ENCODE data around the gene TEAD1. TPM values are rescaled to one million over a fixed set of nuclear protein-coding genes. Genes with fewer than 3 reads are reported as not detected.

TEAD1 gene
- total and polyA plus RNA-seq, 7 experiments from 2014 or later = 0.02 to 0.22 (median 0.07) TPM; not detected in 4

- Mint-ChIP-seq H3K4me3 (no peak overlapping the region), H3K4me1 (no peaks in the 10 kb centered on the region), H3K27me3 (peaks cover 0 to 24% (median 3%) of the 10 kb centered on the region in 5 donors), H3K36me3 (no peaks in the 10 kb centered on the region), H3K27ac (no peak overlapping the region), H3K9me3 (peaks cover 0 to 4% (median 0%) of the 10 kb centered on the region in 11 donors)
- no peaks in the 10 kb centered on the region for H3K27me3 ChIP-seq (ENCODE audit: control insufficient read depth in 2 of 2, insufficient read depth in 2 of 2, low read length in 2 of 2)
- no peaks in the 10 kb centered on the region for H3K4me1 ChIP-seq (ENCODE audit: control insufficient read depth in 2 of 2, insufficient read depth in 2 of 2, low read length in 2 of 2)
- H3K9me3 ChIP-seq (ENCODE audit: control insufficient read depth in 2 of 3, low read length in 3 of 3) = no peaks in the 10 kb centered on the region
- ATAC-seq = no peak
- no peaks in the 10 kb centered on the region for H3K36me3 ChIP-seq (ENCODE audit: control insufficient read depth in 2 of 3, insufficient read depth in 3 of 3, low read length in 3 of 3)
- H3K4me3 ChIP-seq (ENCODE audit: low read length) = no peak overlapping the region
- H3K27ac ChIP-seq (ENCODE audit: low read depth, low read length) = no peak overlapping the region
- ChIA-PET POLR2A (no interaction called here), CTCF (no interaction called here)
- DNase-seq = no peak
- intact Hi-C loops (cut with micrococcal nuclease) = no loop called here
Measured at GRCh38 chr11:12631651-12632050, 42.6 kb upstream of the TEAD1 start.

GRCh38 chr11:12634329-12634728 is 39.9 kb upstream of the TEAD1 start:
- H3K9me3 ChIP-seq (ENCODE audit: control insufficient read depth in 2 of 3, low read length in 3 of 3) = no peaks in the 10 kb centered on the region
- H3K27me3 Mint-ChIP-seq = peaks cover 0 to 24% (median 10%) of the 10 kb centered on the region in 5 donors
- H3K27me3 ChIP-seq (ENCODE audit: control insufficient read depth in 2 of 2, insufficient read depth in 2 of 2, low read length in 2 of 2) = no peaks in the 10 kb centered on the region
- H3K36me3 ChIP-seq (ENCODE audit: control insufficient read depth in 2 of 3, insufficient read depth in 3 of 3, low read length in 3 of 3) = no peaks in the 10 kb centered on the region
- H3K4me3 Mint-ChIP-seq = no peak overlapping the region
- no peak overlapping the region for H3K27ac Mint-ChIP-seq
- no peaks in the 10 kb centered on the region for H3K4me1 Mint-ChIP-seq
- no peaks in the 10 kb centered on the region for H3K36me3 Mint-ChIP-seq
- POLR2A ChIA-PET = no interaction called here
- CTCF ChIA-PET = no interaction called here
- no peak overlapping the region for H3K27ac ChIP-seq (ENCODE audit: low read depth, low read length)
- H3K4me1 ChIP-seq (ENCODE audit: control insufficient read depth in 2 of 2, insufficient read depth in 2 of 2, low read length in 2 of 2) = no peaks in the 10 kb centered on the region
- no peak for ATAC-seq
- intact Hi-C loops (cut with micrococcal nuclease) = no loop called here
- no peak overlapping the region for H3K4me3 ChIP-seq (ENCODE audit: low read length)
- H3K9me3 Mint-ChIP-seq = peaks cover 0 to 2% (median 0%) of the 10 kb centered on the region in 11 donors
- DNase-seq = no peak

GRCh38 chr11:12636871-12637410 is 37.3 kb upstream of the TEAD1 start:
- ChIA-PET CTCF (interaction anchor here (0.8 kb wide), 1 partner anchor 1693 kb away, joined by 3 read pairs; no protein-coding TSS in a partner anchor), POLR2A (interaction anchor here (0.7 kb wide), 1 partner anchor 15 kb away, joined by 3 read pairs; no protein-coding TSS in a partner anchor)
- H3K9me3 Mint-ChIP-seq = peaks cover 0 to 2% (median 0%) of the 10 kb centered on the region in 11 donors
- DNase-seq (no peak), ATAC-seq (no peak)
- H3K27ac Mint-ChIP-seq = no peak overlapping the region
- intact Hi-C loops (cut with micrococcal nuclease) = no loop called here
- peaks cover 0 to 10% (median 7%) of the 10 kb centered on the region in 5 donors for H3K27me3 Mint-ChIP-seq
- no peak overlapping the region for H3K27ac ChIP-seq (ENCODE audit: low read depth, low read length)
- H3K4me3 ChIP-seq (ENCODE audit: low read length) = no peak overlapping the region
- H3K36me3 ChIP-seq (ENCODE audit: control insufficient read depth in 2 of 3, insufficient read depth in 3 of 3, low read length in 3 of 3) = no peaks in the 10 kb centered on the region
- H3K4me1 ChIP-seq (ENCODE audit: control insufficient read depth in 2 of 2, insufficient read depth in 2 of 2, low read length in 2 of 2) = no peaks in the 10 kb centered on the region
- H3K4me1 Mint-ChIP-seq = peaks cover 0 to 4% (median 2%) of the 10 kb centered on the region in 7 donors
- no peak overlapping the region for H3K4me3 Mint-ChIP-seq
- H3K9me3 ChIP-seq (ENCODE audit: control insufficient read depth in 2 of 3, low read length in 3 of 3) = no peaks in the 10 kb centered on the region
- no peaks in the 10 kb centered on the region for H3K27me3 ChIP-seq (ENCODE audit: control insufficient read depth in 2 of 2, insufficient read depth in 2 of 2, low read length in 2 of 2)
- no peaks in the 10 kb centered on the region for H3K36me3 Mint-ChIP-seq

GRCh38 chr11:12639388-12639787 is 34.8 kb upstream of the TEAD1 start:
- Histone ChIP-seq H3K9me3 (ENCODE audit: control insufficient read depth in 2 of 3, low read length in 3 of 3) (no peaks in the 10 kb centered on the region), H3K27ac (ENCODE audit: low read depth, low read length) (no peak overlapping the region), H3K4me1 (ENCODE audit: control insufficient read depth in 2 of 2, insufficient read depth in 2 of 2, low read length in 2 of 2) (no peaks in the 10 kb centered on the region), H3K27me3 (ENCODE audit: control insufficient read depth in 2 of 2, insufficient read depth in 2 of 2, low read length in 2 of 2) (no peaks in the 10 kb centered on the region), H3K4me3 (ENCODE audit: low read length) (no peak overlapping the region), H3K36me3 (ENCODE audit: control insufficient read depth in 2 of 3, insufficient read depth in 3 of 3, low read length in 3 of 3) (no peaks in the 10 kb centered on the region)
- H3K27ac Mint-ChIP-seq = no peak overlapping the region
- ATAC-seq = no peak
- H3K9me3 Mint-ChIP-seq = peaks cover 0 to 2% (median 0%) of the 10 kb centered on the region in 11 donors
- peaks cover 0 to 17% (median 7%) of the 10 kb centered on the region in 5 donors for H3K27me3 Mint-ChIP-seq
- intact Hi-C loops (cut with micrococcal nuclease) = no loop called here
- H3K4me1 Mint-ChIP-seq = peaks cover 0 to 4% (median 3%) of the 10 kb centered on the region in 7 donors
- no peak for DNase-seq
- POLR2A ChIA-PET = no interaction called here
- H3K4me3 Mint-ChIP-seq = no peak overlapping the region
- no peaks in the 10 kb centered on the region for H3K36me3 Mint-ChIP-seq
- CTCF ChIA-PET = no interaction called here

- intact Hi-C loops (cut with micrococcal nuclease) = no loop called here
- Mint-ChIP-seq H3K27ac (peak overlapping the region in 1 of 9 donors; percentile 7), H3K4me3 (no peak overlapping the region), H3K36me3 (no peaks in the 10 kb centered on the region), H3K4me1 (peaks cover 0 to 4% (median 3%) of the 10 kb centered on the region in 7 donors), H3K27me3 (peaks cover 5 to 21% (median 9%) of the 10 kb centered on the region in 5 donors), H3K9me3 (peaks cover 0 to 2% (median 0%) of the 10 kb centered on the region in 11 donors)
- Histone ChIP-seq H3K27ac (ENCODE audit: low read depth, low read length) (no peak overlapping the region), H3K4me1 (ENCODE audit: control insufficient read depth in 2 of 2, insufficient read depth in 2 of 2, low read length in 2 of 2) (no peaks in the 10 kb centered on the region), H3K27me3 (ENCODE audit: control insufficient read depth in 2 of 2, insufficient read depth in 2 of 2, low read length in 2 of 2) (no peaks in the 10 kb centered on the region), H3K4me3 (ENCODE audit: low read length) (no peak overlapping the region), H3K9me3 (ENCODE audit: control insufficient read depth in 2 of 3, low read length in 3 of 3) (no peaks in the 10 kb centered on the region), H3K36me3 (ENCODE audit: control insufficient read depth in 2 of 3, insufficient read depth in 3 of 3, low read length in 3 of 3) (no peaks in the 10 kb centered on the region)
- ChIA-PET CTCF (no interaction called here), POLR2A (no interaction called here)
- ATAC-seq = no peak
- DNase-seq = no peak
Measured at GRCh38 chr11:12640355-12640754, 33.9 kb upstream of the TEAD1 start.

- CTCF ChIA-PET = interaction anchor here (0.6 kb wide), 1 partner anchor 12 kb away, joined by 5 read pairs; no protein-coding TSS in a partner anchor
Measured at GRCh38 chr11:12640926-12641849, 33.0 kb upstream of the TEAD1 start.

More at GRCh38 chr11:12640926-12641849, 33.0 kb upstream of the TEAD1 start:
- Mint-ChIP-seq H3K27me3 (peaks cover 5 to 21% (median 10%) of the 10 kb centered on the region in 5 donors), H3K4me1 (peaks cover 0 to 4% (median 3%) of the 10 kb centered on the region in 7 donors), H3K36me3 (no peaks in the 10 kb centered on the region), H3K4me3 (no peak overlapping the region), H3K27ac (peak overlapping the region in 1 of 9 donors; percentile 43), H3K9me3 (peaks cover 0 to 2% (median 0%) of the 10 kb centered on the region in 11 donors)
- no peak overlapping the region for H3K27ac ChIP-seq (ENCODE audit: low read depth, low read length)
- POLR2A ChIA-PET = no interaction called here
- no peaks in the 10 kb centered on the region for H3K27me3 ChIP-seq (ENCODE audit: control insufficient read depth in 2 of 2, insufficient read depth in 2 of 2, low read length in 2 of 2)
- intact Hi-C loops (cut with micrococcal nuclease) = no loop called here
- no peak overlapping the region for H3K4me3 ChIP-seq (ENCODE audit: low read length)
- DNase-seq (no peak), ATAC-seq (no peak)
- H3K4me1 ChIP-seq (ENCODE audit: control insufficient read depth in 2 of 2, insufficient read depth in 2 of 2, low read length in 2 of 2) = no peaks in the 10 kb centered on the region
- no peaks in the 10 kb centered on the region for H3K9me3 ChIP-seq (ENCODE audit: control insufficient read depth in 2 of 3, low read length in 3 of 3)
- H3K36me3 ChIP-seq (ENCODE audit: control insufficient read depth in 2 of 3, insufficient read depth in 3 of 3, low read length in 3 of 3) = no peaks in the 10 kb centered on the region

All from naive thymus-derived CD4-positive, alpha-beta T cell (primary cell).